Adrenal gland (tissue), 19 donors: Measurements from ENCODE around the gene TFE3. TPM values are rescaled to one million over a fixed set of nuclear protein-coding genes. Genes with fewer than 3 reads are reported as not detected.

ENCODE experiments used
- DNase-seq, 7 donors: peaks; one replicate each; pipeline ENCODE4 v3.0.0-alpha.2; 2019 to 2020
- H3K27ac ChIP-seq, 5 donors: fragments of 200-600 bp; sonication (generic) in 4 of 5; 1 replicate in 3 of 5; 2 replicates in 2 of 5; pipeline versions ENCODE4 v1.5.1 to v1.8.0; 2016 to 2020; ENCODE audit warnings: mild to moderate bottlenecking in 1 of 5
- H3K27me3 ChIP-seq: fragments of 200-600 bp; 2 replicates; pipeline ENCODE4 v1.8.0; 2021
- H3K36me3 ChIP-seq, 2 donors: fragments of 200-600 bp; replicated peaks in 1 of 2; 1 replicate in 1 of 2; 2 replicates in 1 of 2; pipeline versions ENCODE4 v1.5.1 to v1.8.0; 2018 to 2022
- H3K4me1 ChIP-seq, 2 donors: fragments of 200-600 bp; replicated peaks in 1 of 2; 1 replicate in 1 of 2; 2 replicates in 1 of 2; pipeline versions ENCODE4 v1.5.1 to v1.8.0; 2018 to 2021
- H3K4me3 ChIP-seq, 4 donors: fragments of 200-600 bp; sonication (generic) in 3 of 4; one replicate each; pipeline ENCODE4 v1.5.1; 2016 to 2018
- H3K9me3 ChIP-seq, 3 donors: fragments of 200-600 bp; sonication (generic) in 1 of 3; replicated peaks in 1 of 3; 1 replicate in 2 of 3; 2 replicates in 1 of 3; pipeline versions ENCODE4 v1.5.1 to v1.8.0; 2016 to 2021
- CTCF ChIP-seq, 6 experiments: fragments of 450-650 bp in 4 of 6; fragments of 200-600 bp in 2 of 6; sonication (generic) in 1 of 6; IDR thresholded peaks; 1 replicate in 5 of 6; 2 replicates in 1 of 6; pipeline versions ENCODE4 v1.5.1 to v1.8.0; 2016 to 2021; ENCODE audit warnings: antibody characterized with exemption in 6 of 6, mild to moderate bottlenecking in 2 of 6, moderate library complexity in 1 of 6
- POLR2A ChIP-seq, 2 donors: fragments of 450-650 bp; IDR thresholded peaks; one replicate each; pipeline ENCODE4 v1.6.1; 2017; ENCODE audit warnings: antibody characterized with exemption in 2 of 2, mild to moderate bottlenecking in 2 of 2, moderate library complexity in 1 of 2
- WGBS, 4 donors: extraction: QIAGEN DNeasy Blood & Tissue Kit in 2 of 4; methylation state at CpG; one replicate each; pipeline versions ENCODE4 v1.1.5 to v1.1.7; 2013 to 2017; 5-methylcytosine and 5-hydroxymethylcytosine counted together
- intact Hi-C, 2 donors: fragments of 100-400 bp; cut with DNase I; formaldehyde crosslinking; loops; one replicate each; pipeline versions ENCODE4 v1.14.1 to v1.15.0; 2022 to 2023
- long read RNA-seq, 10 donors: library from polyadenylated mRNA in 3 of 10; unstranded in 2 of 10; stranded (forward) in 1 of 10; transcript quantifications; one replicate each; pipeline ENCODE4 v2.0.0 and lab custom pipeline, GENCODE V29; 2021 to 2026
- polyA plus RNA-seq, 3 donors: library from polyadenylated mRNA; stranded (reverse); fragments of 200-250 nt in 2 of 3; fragments of 350-450 nt in 1 of 3; fragmentation: Illumina TruSeq in 1 of 3; extraction: RNeasy Lipid Tissue Mini Kit (QIAGEN cat#74804) in 1 of 3; gene quantifications; one replicate each; pipeline ENCODE4 v1.2.3, GENCODE V29; 2013 to 2014
- total RNA-seq, 9 donors: library from RNA; depleted of rRNA in 4 of 9; stranded (reverse); fragments of >200 nt in 4 of 9; fragments of 120-200 nt in 1 of 9; fragmentation: NEBNext Ultra II Directional in 1 of 9; extraction: Animal tissue kit (Norgen Biotek cat#: 25700) in 1 of 9; gene quantifications; one replicate each; pipeline versions ENCODE4 v1.1.0 to v1.2.4, GENCODE V29; 2013 to 2023
- donor health status: healthy with polysubstance abuse.
- donor health status: Bipolar disorder and iron deficiency.
- donor health status: DM: yes; HTN: yes; CAD: no.
- donor health status: DM: no; HTN: no; CAD: no.
- donor health status: DM: no; HTN: no; CAD: no.
- donor health status: DM: yes; HTN: yes; CAD: no.

The TFE3 gene
- total RNA-seq (100 to 1,000 TPM in 4 of 9 donors, 10 to 100 TPM in 5; 32.7 to 168 (median 94.7) TPM), polyA plus RNA-seq (10 to 100 TPM; 45.6 to 76.1 (median 65.9) TPM)
- long read RNA-seq, donor 1, transcript TFE3-201 (10 exons, 3,415 nt), result major isoform, 8 of 17 reads
- long read RNA-seq, donor 1, partial matches to known transcripts, result 8 of 17 reads
- long read RNA-seq, donor 1, other reads (novel, unspliced or antisense), result 0 of 17 reads
- long read RNA-seq, donor 2, partial matches to known transcripts, result 11 of 16 reads
- long read RNA-seq, donor 2, other reads (novel, unspliced or antisense), result 0 of 16 reads
- long read RNA-seq, donor 3, partial matches to known transcripts, result 12 of 17 reads
- long read RNA-seq, donor 3, other reads (novel, unspliced or antisense), result 0 of 17 reads
- long read RNA-seq, donor 4, partial matches to known transcripts, result 2 of 10 reads
- long read RNA-seq, donor 4, other reads (novel, unspliced or antisense), result 4 of 10 reads
- long read RNA-seq, donor 5, transcript TFE3-201 (10 exons, 3,415 nt), result major isoform, 90 of 261 reads
- long read RNA-seq, donor 5, transcript TFE3-204 (10 exons, 3,279 nt), result minor isoform, 86 of 261 reads
- long read RNA-seq, donor 5, partial matches to known transcripts, result 45 of 261 reads
- long read RNA-seq, donor 5, other reads (novel, unspliced or antisense), result 40 of 261 reads
- long read RNA-seq, donor 6, partial matches to known transcripts, result 2 of 10 reads
- long read RNA-seq, donor 6, other reads (novel, unspliced or antisense), result 7 of 10 reads
- long read RNA-seq, donor 7, partial matches to known transcripts, result 5 of 11 reads
- long read RNA-seq, donor 7, other reads (novel, unspliced or antisense), result 0 of 11 reads
- long read RNA-seq, donor 8, transcript TFE3-201 (10 exons, 3,415 nt), result minor isoform, 8 of 43 reads
- long read RNA-seq, donor 8, transcript TFE3-204 (10 exons, 3,279 nt), result major isoform, 10 of 43 reads
- long read RNA-seq, donor 8, partial matches to known transcripts, result 25 of 43 reads
- long read RNA-seq, donor 8, other reads (novel, unspliced or antisense), result 0 of 43 reads
- long read RNA-seq, donor 9, partial matches to known transcripts, result 8 of 12 reads
- long read RNA-seq, donor 9, other reads (novel, unspliced or antisense), result 0 of 12 reads
- long read RNA-seq, donor 10, partial matches to known transcripts, result 11 of 13 reads
- long read RNA-seq, donor 10, other reads (novel, unspliced or antisense), result 0 of 13 reads

GRCh38 chrX:49043220-49043986 is at the start of gene TFE3:
Gene TFE3, minus strand, starts transcription at chrX:49043357. Its CDS starts 131 bp downstream, at chrX:49043226.
- Histone ChIP-seq H3K4me1 (peaks cover 9% of the 10 kb centered on the region in 2 donors), H3K9me3 (no peaks in the 10 kb centered on the region), H3K27me3 (no peaks in the 10 kb centered on the region), H3K4me3 (peak within 1 kb of the TSS; percentile 54 to 82 (median 58)), H3K36me3 (peaks cover 0 to 11% of the 10 kb centered on the region in 2 donors), H3K27ac (peak within 1 kb of the TSS; percentile 59 to 99 (median 96))
- TF ChIP-seq POLR2A (IDR thresholded peaks at IDR 0.05), result peak; percentile 62 to 83
- peak; percentile 23 to 62 (median 58) for TF ChIP-seq CTCF (IDR thresholded peaks at IDR 0.05)
- 0 to 42% (median 16%) methylated on average over 15 to 67 of the region's 67 CpGs for WGBS, 4 donors
- DNase-seq, result peak; percentile 95 to 100 (median 99)
- intact Hi-C loops, result loop anchor here in 1 of 2 donors (10.0 kb wide), 1 partner anchor 69 kb away; the partner anchor contains the start of gene KCND1

GRCh38 chrX:49089553-49089952 is 46.4 kb upstream of the TFE3 start:
- no peaks in the 10 kb centered on the region for H3K27me3 ChIP-seq
- WGBS, 4 donors, result 64 to 88% (median 78%) methylated on average over 3 to 4 of the region's 4 CpGs
- H3K9me3 ChIP-seq, result no peaks in the 10 kb centered on the region
- TF ChIP-seq CTCF (IDR thresholded peaks at IDR 0.05) (no peak), POLR2A (IDR thresholded peaks at IDR 0.05) (no peak)
- H3K4me1 ChIP-seq, result no peaks in the 10 kb centered on the region
- no peak overlapping the region for H3K27ac ChIP-seq
- H3K4me3 ChIP-seq, result no peak overlapping the region
- DNase-seq, result no peak
- intact Hi-C loops, result no loop called here
- no peaks in the 10 kb centered on the region for H3K36me3 ChIP-seq

- H3K9me3 ChIP-seq, result no peaks in the 10 kb centered on the region
- intact Hi-C loops, result no loop called here
- DNase-seq, result no peak
- H3K27me3 ChIP-seq, result no peaks in the 10 kb centered on the region
- H3K4me3 ChIP-seq, result no peak overlapping the region
- H3K27ac ChIP-seq, result no peak overlapping the region
- H3K36me3 ChIP-seq, result peaks cover 0 to 4% of the 10 kb centered on the region in 2 donors
- H3K4me1 ChIP-seq, result peaks cover 0 to 3% of the 10 kb centered on the region in 2 donors
- TF ChIP-seq CTCF (IDR thresholded peaks at IDR 0.05), result no peak
- no peak for TF ChIP-seq POLR2A (IDR thresholded peaks at IDR 0.05)
- 76 to 89% (median 79%) methylated on average over 4 of the region's 4 CpGs for WGBS, 4 donors
These were observed 39.2 kb upstream of the TFE3 start for GRCh38 chrX:49082271-49082871.
